ENCODE data around the gene LIMS2. TPM values are rescaled to one million over a fixed set of nuclear protein-coding genes. Genes with fewer than 3 reads are reported as not detected.

The LIMS2 gene
- total RNA-seq, 1 donor from 2014 or later, result 207 TPM

DNA sequence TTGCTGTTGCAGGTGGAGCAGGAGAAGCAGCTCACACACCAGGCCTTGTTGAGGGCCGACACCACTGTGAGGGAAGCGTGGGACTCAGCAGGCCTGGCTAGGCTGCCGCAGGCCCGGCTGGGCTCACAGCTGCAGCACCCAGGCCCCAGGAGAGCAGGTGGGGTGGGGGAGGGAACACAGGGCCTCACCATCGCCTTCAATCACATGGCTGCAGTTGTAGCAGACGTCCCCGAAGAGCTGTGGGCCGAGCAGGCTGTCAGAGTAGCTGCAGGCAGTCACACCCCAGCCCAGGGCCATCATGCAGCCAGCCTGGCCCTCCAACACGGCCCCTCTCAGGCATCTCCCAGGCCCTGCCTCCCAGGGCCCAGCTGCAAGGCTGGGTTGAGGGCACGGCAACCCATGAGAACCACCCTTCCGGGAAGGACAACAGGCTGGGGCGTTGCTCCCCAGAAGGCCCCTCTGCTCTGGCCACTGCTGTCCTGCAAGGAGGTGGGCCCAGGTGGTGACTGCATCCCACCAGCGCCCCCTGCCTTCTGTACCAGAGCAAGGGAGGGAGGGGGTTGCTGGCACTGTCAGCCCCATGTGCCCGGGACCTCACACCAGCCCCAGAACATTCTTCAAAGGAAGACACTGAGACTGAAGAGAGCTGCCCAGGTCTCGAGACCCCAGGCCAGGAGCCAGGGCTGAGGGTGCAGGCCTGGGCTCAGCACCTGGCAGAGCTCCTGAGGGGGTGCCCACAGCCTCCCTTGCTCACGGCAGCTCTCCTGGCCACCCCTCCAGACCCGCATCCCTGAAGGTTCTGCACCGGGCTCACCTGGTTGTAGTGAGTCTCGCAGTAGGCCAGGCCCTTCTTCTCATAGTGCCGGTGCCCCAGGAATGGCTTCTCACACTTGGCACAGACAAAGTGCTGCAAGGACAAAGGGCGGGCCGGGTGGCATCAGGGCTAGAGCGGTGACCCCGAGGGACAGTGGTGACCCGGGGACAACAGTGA is 35.0 kb downstream of the LIMS2 start:
- intact Hi-C loops (cut with DNase I), result no loop called here
- no peak for DNase-seq (ENCODE audit: low spot score)

DNA sequence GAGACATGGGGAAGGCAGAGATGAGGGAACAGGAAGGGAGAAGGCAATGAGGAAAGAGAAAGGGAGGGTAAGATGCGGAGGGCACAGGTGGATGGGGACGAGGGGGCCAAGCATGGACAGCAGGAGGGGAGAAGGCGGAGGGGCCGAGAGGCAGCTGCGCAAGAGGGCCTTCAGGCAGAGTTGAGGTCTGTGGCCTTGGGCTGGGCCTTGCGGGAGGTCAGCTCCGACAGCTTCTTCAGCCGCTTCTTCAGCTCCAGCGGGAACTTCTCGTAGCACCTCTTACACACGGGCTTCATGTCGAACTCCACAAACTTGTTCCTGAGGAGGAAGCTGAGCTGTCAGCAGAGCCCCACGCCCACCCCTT is 36.2 kb downstream of the LIMS2 start:
- intact Hi-C loops (cut with DNase I), result no loop called here
- DNase-seq (ENCODE audit: low spot score), result no peak

GRCh38 chr2:127638361-127639110 is 36.8 kb downstream of the LIMS2 start:
- intact Hi-C loops (cut with DNase I), result no loop called here
- peak; percentile 93 for DNase-seq (ENCODE audit: low spot score)

DNA sequence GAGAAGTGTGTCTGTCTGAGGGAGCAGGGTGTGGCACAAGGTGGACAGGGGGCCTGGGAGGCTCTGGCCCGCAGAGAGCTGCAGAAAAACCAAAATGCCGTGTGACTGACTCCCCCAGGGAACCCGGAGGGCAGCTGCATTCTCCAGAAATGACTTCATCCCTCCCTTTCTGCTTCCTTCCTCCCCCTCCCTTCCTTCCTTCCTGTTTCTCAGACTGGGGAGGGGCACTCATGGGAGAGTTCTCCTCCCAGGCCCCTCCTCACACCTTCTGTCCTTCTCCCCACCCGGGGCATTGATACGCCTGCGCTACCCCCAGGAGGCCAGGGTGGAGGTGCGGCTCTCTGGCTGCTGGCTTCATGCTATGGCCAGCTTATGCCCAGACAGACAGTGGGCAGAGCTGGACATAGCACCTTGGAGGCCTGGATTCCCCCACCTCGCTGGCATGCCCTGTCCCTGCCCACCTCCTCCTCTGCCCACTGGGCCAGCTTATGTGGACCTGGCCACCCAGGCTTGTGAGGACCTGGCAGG is 37.5 kb downstream of the LIMS2 start:
- intact Hi-C loops (cut with DNase I), result no loop called here

DNA sequence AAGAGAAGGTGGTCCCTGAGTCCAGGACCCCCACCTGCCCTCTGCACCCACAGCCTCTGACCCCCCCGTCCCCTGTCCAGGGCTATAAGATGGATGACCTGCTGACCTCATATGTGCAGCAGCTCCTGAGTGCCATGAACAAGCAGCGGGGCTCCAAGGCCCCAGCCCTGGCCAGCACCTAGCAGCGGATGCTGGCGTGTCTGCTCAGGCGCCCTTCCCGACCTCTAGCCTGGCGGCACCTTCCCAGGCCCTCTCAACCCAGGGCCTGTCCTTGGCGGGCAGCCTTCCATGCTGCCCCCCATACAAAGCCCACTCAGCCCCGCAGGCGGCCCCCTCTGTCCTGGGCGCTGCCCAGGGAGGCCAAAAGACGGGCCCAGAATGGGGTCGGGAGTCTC is 38.1 kb downstream of the LIMS2 start:
- intact Hi-C loops (cut with DNase I), result no loop called here
- no peak for DNase-seq (ENCODE audit: low spot score)

More for the DNA sequence above, 37.5 kb downstream of the LIMS2 start:
- DNase-seq (ENCODE audit: low spot score), result no peak

GRCh38 chr2:127636248-127637235 is 38.8 kb downstream of the LIMS2 start:
- DNase-seq (ENCODE audit: low spot score), result no peak
- intact Hi-C loops (cut with DNase I), result no loop called here

DNA sequence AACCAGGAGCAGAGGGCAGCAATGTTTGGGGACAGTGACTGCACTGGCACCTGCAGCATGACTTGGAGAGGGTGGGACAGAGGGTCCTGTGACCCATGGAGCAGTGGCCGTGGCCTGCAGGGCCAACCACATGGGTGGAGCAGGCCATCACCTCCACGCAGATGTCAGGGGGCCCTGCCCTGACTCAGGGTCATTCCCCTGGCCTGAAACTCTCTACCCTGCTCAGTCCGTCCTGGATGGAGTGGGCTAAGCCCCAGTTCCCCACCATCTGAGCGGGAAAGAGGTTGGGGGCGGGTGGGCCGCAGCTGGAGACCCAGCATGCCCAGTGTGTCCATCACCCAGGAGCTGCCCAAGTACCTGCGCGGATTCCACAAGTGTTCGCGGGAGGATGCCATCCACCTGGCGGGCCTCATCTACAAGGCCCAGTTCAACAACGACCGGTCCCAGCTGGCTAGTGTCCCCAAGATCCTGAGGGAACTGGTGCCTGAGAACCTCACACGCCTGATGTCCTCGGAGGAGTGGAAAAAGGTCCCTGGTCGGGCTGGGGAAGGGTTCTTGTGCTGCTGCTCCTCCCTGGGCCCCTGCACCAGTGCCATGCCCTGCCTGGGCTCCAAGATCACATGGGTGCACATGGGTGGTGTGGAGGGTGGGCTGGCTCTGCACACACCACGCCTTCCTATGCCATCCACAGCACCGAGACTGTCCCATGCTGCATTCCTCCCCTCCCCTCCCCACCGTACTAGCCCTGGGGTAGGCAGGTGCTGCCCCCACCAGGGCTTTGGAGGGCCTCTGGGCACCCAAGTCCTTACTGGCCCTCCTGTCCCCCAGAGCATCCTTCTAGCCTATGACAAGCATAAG is 39.7 kb downstream of the LIMS2 start:
- intact Hi-C loops (cut with DNase I), result no loop called here
- DNase-seq (ENCODE audit: low spot score), result no peak

DNA sequence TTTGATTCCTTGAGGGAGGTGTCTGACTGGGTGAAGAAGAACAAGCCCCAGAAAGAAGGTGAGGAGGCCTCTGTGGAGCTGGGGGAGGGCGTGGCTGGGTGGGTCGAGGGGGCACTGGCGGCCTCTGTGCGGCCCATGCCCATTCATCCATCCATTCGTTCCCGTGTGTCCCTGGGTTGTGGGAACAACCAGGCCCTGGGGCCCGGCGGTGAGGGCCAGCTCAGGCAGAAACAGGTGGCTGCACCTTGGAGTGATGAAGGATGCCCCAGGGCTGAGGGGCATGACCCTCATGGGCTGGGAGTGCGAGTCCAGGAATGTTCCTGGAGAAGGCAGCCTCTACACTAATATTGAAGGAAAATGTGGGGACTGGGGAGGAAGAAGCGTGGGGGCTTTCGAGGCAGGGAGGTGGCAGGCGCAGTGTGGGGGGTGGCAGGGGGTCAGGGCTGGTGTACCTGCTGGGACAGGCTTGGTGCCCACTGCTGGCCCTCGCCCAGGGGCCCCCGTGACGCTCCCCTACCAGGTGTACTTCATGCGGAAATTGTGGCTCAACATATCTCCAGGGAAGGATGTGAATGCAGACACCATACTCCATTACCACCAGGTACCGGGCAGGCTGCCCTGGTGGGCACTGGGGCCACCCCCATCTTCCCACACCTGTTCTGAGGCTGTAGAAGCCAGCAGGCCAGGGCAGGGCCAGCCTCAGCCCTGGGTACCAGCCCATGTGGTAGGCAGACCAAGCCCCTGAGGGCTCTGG is 40.5 kb downstream of the LIMS2 start:
- intact Hi-C loops (cut with DNase I), result no loop called here

GRCh38 chr2:127634066-127634617 is 41.2 kb downstream of the LIMS2 start:
- no peak for DNase-seq (ENCODE audit: low spot score)
- intact Hi-C loops (cut with DNase I), result no loop called here

More for the DNA sequence above, 40.5 kb downstream of the LIMS2 start:
- no peak for DNase-seq (ENCODE audit: low spot score)

- intact Hi-C loops (cut with DNase I), result no loop called here
- no peak for DNase-seq (ENCODE audit: low spot score)
These were observed 41.7 kb downstream of the LIMS2 start for GRCh38 chr2:127633556-127634065.

DNA sequence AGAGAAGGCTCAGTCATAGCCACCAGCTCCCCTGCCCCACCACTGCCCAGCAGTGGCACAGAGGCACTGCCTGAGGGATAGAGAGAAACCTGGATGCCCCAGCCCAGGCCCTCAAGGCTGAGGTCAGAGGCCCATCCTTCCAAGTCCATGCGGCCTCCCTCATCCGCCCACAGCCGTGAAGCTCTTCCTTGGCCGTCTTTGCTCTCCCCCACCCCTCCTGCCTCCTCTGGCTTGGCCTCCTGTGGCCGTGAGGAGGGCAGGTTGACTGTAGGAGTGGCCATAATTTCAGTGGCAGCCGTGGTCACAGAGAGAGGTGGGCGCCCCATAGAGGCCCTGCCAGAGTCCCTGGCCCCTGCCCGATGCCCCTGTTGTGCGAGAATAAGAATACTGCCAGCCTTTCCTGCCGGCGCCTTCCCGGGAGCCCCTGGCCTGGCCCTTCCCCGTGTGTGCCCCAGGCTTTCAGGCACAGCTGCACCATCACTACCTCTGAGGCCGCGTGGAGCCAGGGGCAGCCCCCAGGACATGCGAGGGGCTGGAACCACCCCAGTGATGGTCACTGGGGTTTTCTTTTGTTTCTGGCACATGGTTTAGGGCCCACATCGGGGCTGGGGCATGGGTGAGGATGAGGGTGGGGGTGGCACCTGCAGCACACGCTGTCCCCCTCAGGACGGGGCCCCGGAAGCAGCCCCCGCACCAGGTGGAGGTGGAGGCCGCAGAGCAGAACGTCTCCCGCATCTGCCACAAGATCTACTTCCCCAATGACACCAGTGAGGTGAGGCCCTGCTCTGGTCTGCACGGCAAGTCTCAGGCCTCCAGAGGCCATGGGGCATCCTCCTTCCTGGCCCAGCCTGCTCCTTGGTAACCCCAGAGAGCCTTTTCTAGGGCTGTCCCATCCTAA is 42.5 kb downstream of the LIMS2 start:
- intact Hi-C loops (cut with DNase I), result no loop called here
- no peak for DNase-seq (ENCODE audit: low spot score)

GRCh38 chr2:127631997-127632581 is 43.2 kb downstream of the LIMS2 start:
- DNase-seq (ENCODE audit: low spot score), result no peak
- intact Hi-C loops (cut with DNase I), result no loop called here

DNA sequence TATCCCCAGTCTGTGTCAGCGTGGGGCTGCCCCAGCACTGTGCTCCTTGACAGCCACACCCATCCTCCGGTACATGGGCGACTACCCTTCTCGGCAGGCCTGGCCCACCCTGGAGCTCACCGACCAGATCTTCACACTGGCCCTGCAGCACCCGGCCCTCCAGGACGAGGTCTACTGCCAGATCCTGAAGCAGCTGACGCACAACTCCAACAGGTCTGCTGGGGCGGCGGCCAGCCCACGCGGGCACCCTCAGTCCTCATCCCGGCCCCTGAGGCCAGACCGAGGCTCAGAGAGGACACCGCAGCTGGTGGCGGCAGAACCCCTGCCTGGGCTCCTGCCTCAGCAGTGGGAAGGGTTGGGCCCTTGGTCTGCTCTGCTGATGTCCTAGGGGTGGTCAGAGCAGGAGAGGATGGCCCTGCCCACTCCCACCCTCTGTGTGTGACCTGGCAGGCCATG is 43.8 kb downstream of the LIMS2 start:
- intact Hi-C loops (cut with DNase I), result no loop called here
- no peak for DNase-seq (ENCODE audit: low spot score)

DNA sequence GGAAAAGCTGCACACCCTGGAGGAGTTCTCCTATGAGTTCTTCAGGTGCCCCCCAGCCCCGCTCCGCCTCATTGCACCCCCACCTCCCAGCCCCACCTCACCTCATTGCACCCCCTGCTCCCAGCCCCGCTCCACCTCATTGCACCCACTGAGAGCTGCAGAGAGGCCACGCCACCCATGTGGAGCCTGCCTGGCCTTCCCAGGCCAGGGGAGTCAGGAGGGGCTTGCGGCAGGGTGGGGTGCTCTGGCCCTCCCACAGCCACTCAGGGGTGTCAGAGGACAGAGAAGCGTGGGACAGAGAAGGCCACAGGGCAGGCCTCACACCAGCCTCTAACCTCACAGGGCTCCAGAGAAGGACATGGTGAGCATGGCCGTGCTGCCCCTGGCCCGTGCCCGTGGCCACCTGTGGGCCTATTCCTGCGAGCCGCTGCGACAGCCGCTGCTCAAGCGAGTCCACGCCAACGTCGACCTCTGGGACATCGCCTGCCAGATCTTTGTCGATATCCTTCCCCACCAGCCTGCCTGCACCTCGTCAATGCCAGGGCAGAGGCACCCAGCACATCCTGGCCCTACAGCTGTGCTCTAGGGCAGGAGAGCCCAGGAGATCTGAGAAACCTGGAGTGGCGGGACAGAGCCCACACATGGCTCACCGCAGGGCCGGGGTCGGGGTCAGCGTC is 44.3 kb downstream of the LIMS2 start:
- no peak for DNase-seq (ENCODE audit: low spot score)
- intact Hi-C loops (cut with DNase I), result no loop called here

Measured in cardiac septum (tissue), 1 donor.